BLaER1 treated with 17β-estradiol and CSF1 and Interleukin-3, amounts not matched to agents 10 nM and 100 nM (cell line): Measurements from ENCODE around the gene TARS2.
A peak's percentile ranks its signal among the peaks of the same experiment; 100 is the strongest.

Experiments
- H3K27ac ChIP-seq, 11 experiments: shearing (Covaris generic); formaldehyde crosslinking; 2 replicates each; pipeline ENCODE4 v1.8.1; 2022
- H3K27me3 ChIP-seq, 11 experiments: shearing (Covaris generic); formaldehyde crosslinking; 2 replicates each; pipeline ENCODE4 v1.8.1; 2022
- H3K36me3 ChIP-seq, 11 experiments: shearing (Covaris generic); formaldehyde crosslinking; 2 replicates each; pipeline ENCODE4 v1.8.1; 2022
- H3K4me1 ChIP-seq, 10 experiments: shearing (Covaris generic); formaldehyde crosslinking; 2 replicates each; pipeline ENCODE4 v1.8.1; 2022
- H3K4me2 ChIP-seq, 11 experiments: shearing (Covaris generic); formaldehyde crosslinking; 2 replicates each; pipeline ENCODE4 v1.8.1; 2022
- H3K4me3 ChIP-seq, 10 experiments: shearing (Covaris generic); formaldehyde crosslinking; 2 replicates each; pipeline ENCODE4 v1.8.1; 2022
- H3K9ac ChIP-seq, 11 experiments: shearing (Covaris generic); formaldehyde crosslinking; 2 replicates each; pipeline ENCODE4 v1.8.1; 2022
- H3K9me3 ChIP-seq, 11 experiments: shearing (Covaris generic); formaldehyde crosslinking; replicated peaks in 1 of 11; 2 replicates each; pipeline ENCODE4 v1.8.1; 2022
- H4K20me1 ChIP-seq, 11 experiments: shearing (Covaris generic); formaldehyde crosslinking; 2 replicates each; pipeline ENCODE4 v1.8.1; 2022
- Cebpa-rat ChIP-seq, 11 experiments: shearing (Covaris generic); IDR thresholded peaks; 2 replicates each; pipeline ENCODE4 v1.8.1; 2022

Gene TARS2

GRCh38 chr1:150528196-150528595 lies 41.0 kb downstream of the TARS2 start:
- Histone ChIP-seq H3K27ac (no peak overlapping the region), H3K9me3 (no peaks in the 10 kb centered on the region), H4K20me1 (no peaks in the 10 kb centered on the region), H3K4me3 (no peak overlapping the region), H3K36me3 (no peaks in the 10 kb centered on the region), H3K27me3 (no peaks in the 10 kb centered on the region), H3K4me1 (peaks cover 0 to 20% (median 6%) of the 10 kb centered on the region in 10 experiments; a peak in 10 of 20 replicates), H3K9ac (no peak overlapping the region), H3K4me2 (no peak overlapping the region)
- TF ChIP-seq Cebpa-rat (IDR thresholded peaks at IDR 0.05): no peak

- no peak overlapping the region for H3K4me2 ChIP-seq
- peaks cover 0 to 12% (median 6%) of the 10 kb centered on the region in 10 experiments; a peak in 11 of 20 replicates for H3K4me1 ChIP-seq
- no peaks in the 10 kb centered on the region for H3K9me3 ChIP-seq
- no peak overlapping the region for H3K27ac ChIP-seq
- no peaks in the 10 kb centered on the region for H3K36me3 ChIP-seq
- no peak overlapping the region for H3K4me3 ChIP-seq
- no peaks in the 10 kb centered on the region for H4K20me1 ChIP-seq
- no peaks in the 10 kb centered on the region for H3K27me3 ChIP-seq
- no peak for TF ChIP-seq Cebpa-rat (IDR thresholded peaks at IDR 0.05)
- H3K9ac ChIP-seq: no peak overlapping the region
Observed at GRCh38 chr1:150529017-150529416, 41.8 kb downstream of the TARS2 start.

- Histone ChIP-seq H3K9ac (peak overlapping the region in 1 of 11 experiments; percentile 18; a peak in 1 of 22 replicates), H4K20me1 (no peaks in the 10 kb centered on the region), H3K27ac (no peak overlapping the region), H3K36me3 (no peaks in the 10 kb centered on the region), H3K4me3 (no peak overlapping the region), H3K4me2 (peak overlapping the region in 1 of 11 experiments; percentile 7; a peak in 1 of 22 replicates), H3K9me3 (no peaks in the 10 kb centered on the region), H3K27me3 (no peaks in the 10 kb centered on the region), H3K4me1 (peaks cover 0 to 11% (median 7%) of the 10 kb centered on the region in 10 experiments; a peak in 9 of 20 replicates)
- no peak for TF ChIP-seq Cebpa-rat (IDR thresholded peaks at IDR 0.05)
Observed at GRCh38 chr1:150530491-150531159, 43.4 kb downstream of the TARS2 start.

- H3K4me2 ChIP-seq: no peak overlapping the region
- no peaks in the 10 kb centered on the region for H3K27me3 ChIP-seq
- H3K36me3 ChIP-seq: no peaks in the 10 kb centered on the region
- no peaks in the 10 kb centered on the region for H3K9me3 ChIP-seq
- TF ChIP-seq Cebpa-rat (IDR thresholded peaks at IDR 0.05): no peak
- no peak overlapping the region for H3K27ac ChIP-seq
- peaks cover 0 to 11% (median 7%) of the 10 kb centered on the region in 10 experiments; a peak in 10 of 20 replicates for H3K4me1 ChIP-seq
- H3K9ac ChIP-seq: no peak overlapping the region
- no peaks in the 10 kb centered on the region for H4K20me1 ChIP-seq
- H3K4me3 ChIP-seq: no peak overlapping the region
Observed at GRCh38 chr1:150532860-150533259, 45.6 kb downstream of the TARS2 start.

GRCh38 chr1:150534002-150534401 lies 46.8 kb downstream of the TARS2 start:
- no peak overlapping the region for H3K4me3 ChIP-seq
- no peaks in the 10 kb centered on the region for H4K20me1 ChIP-seq
- no peak for TF ChIP-seq Cebpa-rat (IDR thresholded peaks at IDR 0.05)
- no peaks in the 10 kb centered on the region for H3K36me3 ChIP-seq
- H3K9me3 ChIP-seq: no peaks in the 10 kb centered on the region
- H3K4me2 ChIP-seq: no peak overlapping the region
- no peak overlapping the region for H3K27ac ChIP-seq
- H3K9ac ChIP-seq: no peak overlapping the region
- no peaks in the 10 kb centered on the region for H3K27me3 ChIP-seq
- H3K4me1 ChIP-seq: peaks cover 0 to 22% (median 17%) of the 10 kb centered on the region in 10 experiments; a peak in 15 of 20 replicates

- no peak for TF ChIP-seq Cebpa-rat (IDR thresholded peaks at IDR 0.05)
- Histone ChIP-seq H3K4me2 (no peak overlapping the region), H4K20me1 (no peaks in the 10 kb centered on the region), H3K36me3 (no peaks in the 10 kb centered on the region), H3K9ac (no peak overlapping the region), H3K4me3 (no peak overlapping the region), H3K27ac (no peak overlapping the region), H3K27me3 (no peaks in the 10 kb centered on the region), H3K9me3 (no peaks in the 10 kb centered on the region), H3K4me1 (peaks cover 0 to 21% (median 14%) of the 10 kb centered on the region in 10 experiments; a peak in 15 of 20 replicates)
Observed at GRCh38 chr1:150535511-150536287, 48.5 kb downstream of the TARS2 start.

- no peaks in the 10 kb centered on the region for H3K27me3 ChIP-seq
- no peak overlapping the region for H3K4me3 ChIP-seq
- H4K20me1 ChIP-seq: no peaks in the 10 kb centered on the region
- no peaks in the 10 kb centered on the region for H3K9me3 ChIP-seq
- no peak for TF ChIP-seq Cebpa-rat (IDR thresholded peaks at IDR 0.05)
- no peaks in the 10 kb centered on the region for H3K36me3 ChIP-seq
- no peak overlapping the region for H3K9ac ChIP-seq
- H3K27ac ChIP-seq: no peak overlapping the region
- H3K4me2 ChIP-seq: no peak overlapping the region
- peaks cover 0 to 21% (median 9%) of the 10 kb centered on the region in 10 experiments; a peak in 13 of 20 replicates for H3K4me1 ChIP-seq
Observed at GRCh38 chr1:150536836-150537731, 49.9 kb downstream of the TARS2 start.

- TF ChIP-seq Cebpa-rat (IDR thresholded peaks at IDR 0.05): no peak
- no peaks in the 10 kb centered on the region for H3K9me3 ChIP-seq
- H4K20me1 ChIP-seq: no peaks in the 10 kb centered on the region
- no peaks in the 10 kb centered on the region for H3K27me3 ChIP-seq
- no peaks in the 10 kb centered on the region for H3K36me3 ChIP-seq
- H3K27ac ChIP-seq: no peak overlapping the region
- peak overlapping the region; percentile 5 to 64 (median 24); a peak in 17 of 22 replicates for H3K4me2 ChIP-seq
- no peak overlapping the region for H3K4me3 ChIP-seq
- H3K4me1 ChIP-seq: peaks cover 0 to 21% (median 10%) of the 10 kb centered on the region in 10 experiments; a peak in 13 of 20 replicates
- no peak overlapping the region for H3K9ac ChIP-seq
Observed at GRCh38 chr1:150537732-150538684, 50.8 kb downstream of the TARS2 start.
